Medulla oblongata (tissue), 1 donor: ENCODE results near the gene SPRR2A.
"Not testable (repeated sequence)": the region's sequence is repeated elsewhere in the genome, so short reads cannot be mapped to it uniquely, and the experiment has no call there.

Source experiments
- DNase-seq: peaks from one replicate; pipeline ENCODE4 v3.0.0-alpha.2; 2015; ENCODE audit errors: extremely low spot score

Gene SPRR2A

GRCh38 chr1:153057375-153057774 is at the start of gene SPRR2A:
Gene SPRR2A (minus strand): TSS chr1:153057512. CDS start chr1:153056735, 777 bp downstream.
- no peak for DNase-seq

- no peak for DNase-seq
Measured at GRCh38 chr1:153100245-153100644, 42.9 kb upstream of the SPRR2A start.

DNA sequence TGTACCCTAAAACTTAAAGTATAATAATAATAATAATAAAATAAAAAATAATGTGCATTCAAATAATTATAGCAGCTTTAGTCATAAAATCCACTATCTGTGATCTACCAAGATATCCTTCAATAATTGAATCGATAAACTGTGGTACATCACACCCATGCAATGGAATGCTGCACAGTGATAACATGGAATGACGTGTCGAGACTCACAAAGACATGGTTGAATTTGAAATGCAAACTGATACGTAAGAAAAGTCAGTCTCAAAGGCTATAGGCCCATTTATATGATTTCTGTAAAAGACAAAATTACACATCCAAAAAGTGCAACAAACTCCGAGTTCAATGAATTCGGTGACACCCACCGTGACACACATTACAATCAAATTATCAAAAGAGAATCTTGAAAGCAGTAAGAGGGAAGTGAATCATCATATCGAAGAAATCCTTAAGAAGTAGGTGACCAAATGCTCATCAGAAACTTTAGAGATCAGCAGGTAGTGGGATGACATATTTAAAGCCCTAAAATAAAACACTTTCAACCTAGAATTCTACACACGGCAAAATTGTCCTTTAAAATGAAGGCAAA is 42.2 kb upstream of the SPRR2A start:
- no peak for DNase-seq

GRCh38 chr1:153095764-153096163 is 38.5 kb upstream of the SPRR2A start:
- no peak for DNase-seq

DNA sequence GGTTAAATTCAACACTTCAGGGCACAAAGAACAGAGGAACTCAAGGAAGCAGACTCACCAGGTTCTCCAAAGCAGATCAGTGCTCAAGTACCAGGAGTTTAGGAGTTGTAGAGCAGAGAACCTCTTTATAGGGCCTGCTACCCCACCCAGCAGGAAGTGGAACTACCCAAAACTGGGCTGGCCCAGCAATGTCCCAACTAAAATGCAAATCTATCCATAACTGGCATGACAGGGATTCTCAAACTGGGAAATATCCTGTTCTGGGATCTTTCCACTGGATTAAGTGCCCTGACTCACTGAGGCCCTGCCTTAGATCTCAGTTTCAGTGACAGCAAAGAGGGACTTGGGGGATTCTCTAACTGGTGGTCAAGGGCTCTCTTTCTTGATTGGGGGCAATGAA is 37.1 kb upstream of the SPRR2A start, which contains the start of gene SPRR2E:
Gene SPRR2E, minus strand, starts transcription at position 101 of the 400 bp plus-strand sequence. CDS start 775 bp downstream, outside the sequence.
- DNase-seq = no peak

GRCh38 chr1:153087652-153088051 is 30.3 kb upstream of the SPRR2A start:
- DNase-seq = no peak

- DNase-seq = no peak
Measured at GRCh38 chr1:153081736-153082135, 24.4 kb upstream of the SPRR2A start.

- DNase-seq = no peak
Measured at GRCh38 chr1:153072806-153073726, 15.8 kb upstream of the SPRR2A start.

- no peak for DNase-seq
Measured at GRCh38 chr1:153071511-153071910, 14.2 kb upstream of the SPRR2A start, which contains the start of gene SPRR2B. Gene SPRR2B (minus strand): TSS chr1:153071611. CDS start chr1:153070839, 772 bp downstream.

DNA sequence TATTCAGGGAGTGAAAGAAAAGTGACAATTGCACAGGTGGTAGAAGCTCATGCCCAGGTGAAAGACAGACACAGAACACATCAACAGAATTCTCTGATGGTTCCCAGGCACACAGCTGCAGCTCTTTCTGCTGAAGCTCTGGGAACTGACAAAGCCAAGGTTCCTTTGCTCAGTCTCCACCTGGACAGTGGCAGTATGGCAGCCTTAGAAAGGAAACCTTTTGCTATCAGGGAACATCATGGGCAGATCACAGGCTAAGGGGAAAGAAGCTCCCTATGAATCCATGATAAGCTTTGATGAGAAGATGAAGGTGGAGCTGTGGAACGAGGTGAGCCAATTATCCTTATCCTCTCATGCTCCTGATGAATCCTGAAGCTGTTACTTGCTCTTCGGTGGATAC is 12.9 kb upstream of the SPRR2A start:
- DNase-seq = no peak

GRCh38 chr1:153058826-153059784 is 1.8 kb upstream of the SPRR2A start:
- no peak for DNase-seq

- no peak for DNase-seq
Measured at GRCh38 chr1:153058154-153058553, 842 bp upstream of the SPRR2A start.

GRCh38 chr1:153056111-153056510 is 1.2 kb downstream of the SPRR2A start:
- not testable (repeated sequence) for DNase-seq

GRCh38 chr1:153049211-153049610 is 8.1 kb downstream of the SPRR2A start:
- DNase-seq = no peak

GRCh38 chr1:153040950-153041631 is 16.2 kb downstream of the SPRR2A start, which contains the start of gene SPRR2D:
Gene SPRR2D (minus strand): TSS chr1:153041120. CDS start chr1:153040346, 774 bp downstream.
- no peak for DNase-seq

- no peak for DNase-seq
Measured at GRCh38 chr1:153035211-153035610, 22.1 kb downstream of the SPRR2A start.

DNA sequence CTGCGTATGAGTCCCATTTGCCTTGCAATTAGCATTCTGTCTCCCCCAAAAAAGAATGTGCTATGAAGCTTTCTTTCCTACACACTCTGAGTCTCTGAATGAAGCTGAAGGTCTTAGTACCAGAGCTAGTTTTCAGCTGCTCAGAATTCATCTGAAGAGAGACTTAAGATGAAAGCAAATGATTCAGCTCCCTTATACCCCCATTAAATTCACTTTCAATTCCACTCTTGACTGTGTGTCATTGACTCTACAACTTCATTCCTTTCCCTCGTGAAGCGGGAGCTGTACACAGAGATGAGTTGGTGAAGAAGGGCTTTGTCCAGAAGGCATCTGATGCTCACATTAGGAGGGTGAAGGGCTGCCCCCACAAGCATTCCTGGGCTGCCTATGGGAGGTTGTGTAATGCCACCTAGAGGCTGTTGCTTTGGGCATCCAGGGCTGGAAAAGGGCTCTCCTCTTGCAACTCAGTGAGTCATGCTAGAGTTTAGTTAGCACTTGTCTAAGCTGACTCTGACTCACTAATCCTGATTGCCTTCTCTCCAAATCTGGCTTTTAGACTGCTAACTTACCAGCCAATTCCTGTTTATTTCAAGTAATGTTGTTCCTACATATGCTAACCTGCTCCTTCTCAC is 24.5 kb downstream of the SPRR2A start:
- DNase-seq = peak; percentile 60

GRCh38 chr1:153032073-153032472 is 25.2 kb downstream of the SPRR2A start:
- DNase-seq = no peak

DNA sequence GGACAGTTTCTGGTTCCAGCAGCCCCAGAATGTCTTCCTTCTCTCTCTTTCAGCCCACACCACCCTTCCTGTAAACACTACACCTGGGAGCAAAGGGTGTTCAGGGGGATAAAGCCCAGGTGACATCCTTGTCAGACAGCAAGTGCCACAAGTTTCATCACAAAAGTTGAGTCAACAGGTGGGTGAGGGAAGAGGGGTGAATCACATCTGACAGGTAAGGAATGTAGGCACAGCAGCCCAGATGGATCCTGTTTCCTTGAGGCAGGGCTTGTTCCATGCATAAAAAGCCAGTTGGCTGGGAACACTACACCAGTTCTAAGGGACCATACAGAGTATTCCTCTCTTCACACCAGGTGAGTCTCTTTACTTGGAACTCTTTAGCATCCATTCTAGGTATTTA is 26.4 kb downstream of the SPRR2A start, which contains the start of gene SPRR1B:
Gene SPRR1B, plus strand, starts transcription at position 309 of the 400 bp plus-strand sequence. CDS start 1,143 bp downstream, outside the sequence.
- no peak for DNase-seq

DNA sequence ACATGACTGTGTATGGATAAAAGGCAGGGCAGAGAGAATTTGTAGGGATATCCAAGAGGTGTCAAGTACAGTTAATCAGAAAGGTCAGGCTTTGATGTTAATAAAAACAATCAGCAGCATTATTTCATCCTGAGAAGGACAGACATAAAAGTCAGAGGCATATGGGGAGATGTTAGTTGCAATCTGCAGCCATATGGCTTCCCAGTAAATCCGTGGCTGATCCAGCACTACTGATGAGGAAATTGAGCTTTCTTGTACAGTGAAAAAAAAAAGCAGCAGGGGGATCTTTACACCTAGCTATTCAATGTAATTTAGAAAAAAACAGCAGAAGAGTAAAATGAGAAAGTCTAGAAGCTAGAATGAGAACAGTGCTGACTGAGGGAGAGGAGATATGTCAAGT is 28.5 kb downstream of the SPRR2A start:
- DNase-seq = no peak
